HFFc6 (cell line): ENCODE data around the gene BIRC2. TPM values are rescaled to one million over a fixed set of nuclear protein-coding genes. Genes with fewer than 3 reads are reported as not detected.

Experiments used
- DNase-seq: peaks from one replicate; pipeline ENCODE4 v3.0.0-alpha.2; 2018
- H3K27ac Mint-ChIP-seq: 2 replicates; pipeline ENCODE4 v1.8.0; 2020; ENCODE audit warnings: mild to moderate bottlenecking, mixed read lengths
- H3K27me3 Mint-ChIP-seq: 2 replicates; pipeline ENCODE4 v1.8.0; 2021; ENCODE audit warnings: mild to moderate bottlenecking, moderate library complexity, mixed read lengths; ENCODE audit not compliant: insufficient read depth
- H3K36me3 Mint-ChIP-seq: 2 replicates; pipeline ENCODE4 v1.8.0; 2021; ENCODE audit warnings: low read depth, mixed read lengths
- H3K4me1 Mint-ChIP-seq: 2 replicates; pipeline ENCODE4 v1.8.0; 2020; ENCODE audit warnings: low read depth, mixed read lengths
- H3K4me3 Mint-ChIP-seq: 2 replicates; pipeline ENCODE4 v1.8.0; 2020; ENCODE audit warnings: mild to moderate bottlenecking, moderate library complexity, mixed read lengths
- H3K9me3 Mint-ChIP-seq: 2 replicates; pipeline ENCODE4 v1.8.0; 2020; ENCODE audit warnings: mild to moderate bottlenecking, mixed read lengths
- total RNA-seq, 6 experiments: library from RNA; stranded (reverse); fragmentation: NEBNext Ultra II Directional; extraction: Animal tissue kit (Norgen Biotek cat#: 25700); gene quantifications; 2 replicates in 1 of 6; 3 replicates in 5 of 6; pipeline ENCODE4 v1.2.3, GENCODE V29; 2021
- TF ChIP-seq, protein P1 (sequence below): fragments of 200-600 bp; sonication (generic); IDR thresholded peaks from 2 replicates; pipeline ENCODE4 v1.5.0; 2021; ENCODE audit warnings: antibody characterized with exemption, mild to moderate bottlenecking

Gene BIRC2
- total RNA-seq, 6 experiments from 2014 or later = 49.5 to 64.6 (median 58.3) TPM

DNA sequence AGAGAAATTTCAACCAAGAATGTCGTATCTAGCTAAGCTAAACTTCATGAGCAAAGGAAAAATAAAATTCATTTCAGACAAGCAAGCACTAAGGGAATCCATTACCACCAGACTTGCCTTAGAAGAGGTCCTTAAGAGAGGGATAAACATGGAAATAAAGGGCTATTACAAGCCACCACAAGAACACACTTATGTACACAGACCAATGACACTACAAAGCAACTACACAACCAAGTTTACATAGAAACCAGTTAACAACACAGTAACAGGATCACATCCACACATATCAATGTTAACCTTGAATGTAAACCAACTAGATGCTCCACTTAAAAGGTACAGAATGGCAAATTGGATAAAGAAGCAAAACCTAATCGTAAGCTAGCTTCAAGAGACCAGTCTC is 67.5 kb downstream of the BIRC2 start:
- Mint-ChIP-seq H3K4me3 (no peak overlapping the region), H3K27ac (no peak overlapping the region), H3K27me3 (no peaks in the 10 kb centered on the region; the same call in none of the 2 replicates), H3K36me3 (peaks cover 37% of the 10 kb centered on the region), H3K4me1 (peaks cover 30% of the 10 kb centered on the region), H3K9me3 (peaks cover 10% of the 10 kb centered on the region)
- TF ChIP-seq, protein P1, sequence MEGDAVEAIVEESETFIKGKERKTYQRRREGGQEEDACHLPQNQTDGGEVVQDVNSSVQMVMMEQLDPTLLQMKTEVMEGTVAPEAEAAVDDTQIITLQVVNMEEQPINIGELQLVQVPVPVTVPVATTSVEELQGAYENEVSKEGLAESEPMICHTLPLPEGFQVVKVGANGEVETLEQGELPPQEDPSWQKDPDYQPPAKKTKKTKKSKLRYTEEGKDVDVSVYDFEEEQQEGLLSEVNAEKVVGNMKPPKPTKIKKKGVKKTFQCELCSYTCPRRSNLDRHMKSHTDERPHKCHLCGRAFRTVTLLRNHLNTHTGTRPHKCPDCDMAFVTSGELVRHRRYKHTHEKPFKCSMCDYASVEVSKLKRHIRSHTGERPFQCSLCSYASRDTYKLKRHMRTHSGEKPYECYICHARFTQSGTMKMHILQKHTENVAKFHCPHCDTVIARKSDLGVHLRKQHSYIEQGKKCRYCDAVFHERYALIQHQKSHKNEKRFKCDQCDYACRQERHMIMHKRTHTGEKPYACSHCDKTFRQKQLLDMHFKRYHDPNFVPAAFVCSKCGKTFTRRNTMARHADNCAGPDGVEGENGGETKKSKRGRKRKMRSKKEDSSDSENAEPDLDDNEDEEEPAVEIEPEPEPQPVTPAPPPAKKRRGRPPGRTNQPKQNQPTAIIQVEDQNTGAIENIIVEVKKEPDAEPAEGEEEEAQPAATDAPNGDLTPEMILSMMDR = no peak
- no peak for DNase-seq

DNA sequence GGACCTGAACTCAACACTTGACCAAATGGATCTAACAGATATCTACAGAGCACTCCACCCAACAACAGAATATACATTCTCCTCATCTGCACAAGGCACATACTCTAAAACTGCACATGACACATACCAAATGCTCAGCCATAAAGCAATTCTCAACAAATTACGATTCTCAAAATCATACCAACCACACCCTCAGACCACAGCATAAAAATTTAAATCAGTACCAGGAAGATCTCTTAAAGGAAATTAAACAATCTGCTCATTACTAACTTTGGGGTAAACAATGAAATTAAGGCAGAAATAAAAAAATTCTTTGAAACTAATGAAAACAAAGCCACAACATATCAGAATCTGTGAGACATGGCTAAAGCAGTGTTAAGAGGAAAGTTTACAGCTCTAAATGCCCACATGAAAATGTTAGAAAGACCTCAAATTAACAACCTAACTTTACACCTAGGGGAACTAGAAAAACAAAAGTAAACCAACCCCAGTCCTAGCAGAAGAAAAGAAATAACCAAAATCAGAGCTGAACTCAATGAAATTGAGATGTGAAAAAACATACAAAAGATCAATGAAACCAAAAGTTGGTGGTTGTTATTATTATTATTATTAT is 68.4 kb downstream of the BIRC2 start:
- TF ChIP-seq, protein P1 = no peak
- H3K27ac Mint-ChIP-seq = no peak overlapping the region
- H3K9me3 Mint-ChIP-seq = peaks cover 10% of the 10 kb centered on the region
- H3K27me3 Mint-ChIP-seq = no peaks in the 10 kb centered on the region; the same call in none of the 2 replicates
- H3K4me1 Mint-ChIP-seq = peaks cover 25% of the 10 kb centered on the region
- H3K36me3 Mint-ChIP-seq = peaks cover 37% of the 10 kb centered on the region
- no peak for DNase-seq
- H3K4me3 Mint-ChIP-seq = no peak overlapping the region

DNA sequence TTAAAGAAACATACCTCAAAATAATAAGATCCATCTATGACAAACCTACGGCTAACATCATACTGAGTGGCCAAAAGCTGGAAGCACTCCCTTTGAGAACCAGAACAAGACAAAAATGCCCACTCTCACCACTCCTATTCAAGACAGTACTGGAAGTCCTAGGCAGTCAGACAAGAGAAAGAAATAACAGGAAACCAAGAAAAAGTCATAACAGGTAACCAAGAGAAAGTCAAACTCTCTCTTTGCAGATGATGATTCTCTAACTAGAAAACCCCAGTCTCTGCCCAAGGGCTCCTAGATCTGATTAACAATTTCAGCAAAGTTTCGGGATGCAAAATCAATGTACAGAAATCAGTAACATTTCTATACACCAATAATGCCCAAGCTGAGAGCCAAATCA is 70.0 kb downstream of the BIRC2 start:
- Mint-ChIP-seq H3K36me3 (peaks cover 37% of the 10 kb centered on the region), H3K27me3 (no peaks in the 10 kb centered on the region; the same call in 1 of the 2 replicates), H3K4me3 (no peak overlapping the region), H3K4me1 (peaks cover 13% of the 10 kb centered on the region), H3K27ac (no peak overlapping the region), H3K9me3 (peaks cover 10% of the 10 kb centered on the region)
- DNase-seq = no peak
- TF ChIP-seq, protein P1 = no peak

DNA sequence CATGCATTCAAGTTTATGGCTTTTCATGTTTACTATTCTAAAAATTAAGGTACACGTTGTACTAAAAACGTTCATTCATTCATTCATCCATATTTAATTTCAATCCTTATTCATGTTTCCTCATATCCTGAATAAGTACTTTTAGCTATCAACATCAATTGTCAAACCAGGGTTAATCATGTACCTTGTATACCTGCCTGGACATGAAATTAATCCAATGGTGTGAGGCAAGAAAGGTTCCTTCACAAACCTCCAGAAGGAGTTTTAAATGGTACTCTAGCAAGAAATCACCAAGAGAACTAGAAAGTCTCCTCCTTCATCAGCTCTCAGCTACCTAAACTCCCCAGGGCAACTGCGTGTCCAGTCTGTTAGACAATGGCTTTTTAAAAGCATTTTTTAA is 72.2 kb downstream of the BIRC2 start:
- Mint-ChIP-seq H3K36me3 (peaks cover 32% of the 10 kb centered on the region), H3K4me1 (peaks cover 17% of the 10 kb centered on the region), H3K27me3 (no peaks in the 10 kb centered on the region; the same call in 1 of the 2 replicates), H3K4me3 (no peak overlapping the region), H3K9me3 (peaks cover 10% of the 10 kb centered on the region), H3K27ac (no peak overlapping the region)
- no peak for DNase-seq
- TF ChIP-seq, protein P1 = no peak

DNA sequence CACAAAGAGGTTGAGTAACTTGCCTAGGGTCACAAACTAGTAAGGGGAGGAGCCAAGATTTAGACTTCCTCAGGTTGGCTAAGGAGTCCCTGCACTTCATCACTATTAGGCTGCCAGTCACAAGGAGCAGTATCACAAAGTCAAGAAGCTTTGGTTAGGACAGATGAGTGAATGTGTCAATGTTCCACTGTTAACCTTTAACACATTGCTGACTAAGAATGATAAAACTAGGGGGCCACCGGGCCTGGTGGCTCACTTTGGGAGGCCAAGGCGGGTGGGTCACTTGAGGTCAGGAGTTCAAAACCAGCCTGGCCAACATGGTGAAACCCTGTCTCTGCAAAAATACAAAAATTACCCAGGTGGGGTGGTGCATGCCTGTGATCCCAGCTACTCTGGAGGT is 73.5 kb downstream of the BIRC2 start:
- DNase-seq = no peak
- peaks cover 8% of the 10 kb centered on the region for H3K4me1 Mint-ChIP-seq
- H3K27ac Mint-ChIP-seq = no peak overlapping the region
- H3K36me3 Mint-ChIP-seq = peaks cover 31% of the 10 kb centered on the region
- no peak overlapping the region for H3K4me3 Mint-ChIP-seq
- H3K9me3 Mint-ChIP-seq = peaks cover 10% of the 10 kb centered on the region
- TF ChIP-seq, protein P1 = no peak
- H3K27me3 Mint-ChIP-seq = no peaks in the 10 kb centered on the region; the same call in 1 of the 2 replicates
